Activated naive CD4-positive, alpha-beta T cell treated with anti-CD3 and anti-CD28 coated beads, Interleukin-2, amount 50 U/mL, for 16 hours (primary cell): ENCODE measurements around the gene VGF.
"Not testable (repeated sequence)": the region's sequence is repeated elsewhere in the genome, so short reads cannot be mapped to it uniquely, and the experiment has no call there.

Source experiments
- DNase-seq: peaks from one replicate; pipeline ENCODE4 v3.0.0-alpha.2; 2020

VGF gene

GRCh38 chr7:101134399-101134980, 30.9 kb downstream of the VGF start:
- DNase-seq = no peak

- DNase-seq = no peak
Observed at GRCh38 chr7:101133621-101134398, 31.6 kb downstream of the VGF start.

GRCh38 chr7:101132626-101133600, 32.5 kb downstream of the VGF start:
- DNase-seq = not testable (repeated sequence)

GRCh38 chr7:101129603-101130117, 35.7 kb downstream of the VGF start:
- DNase-seq = no peak

- DNase-seq = no peak
Observed at GRCh38 chr7:101128040-101128834, 37.1 kb downstream of the VGF start.

- DNase-seq = no peak
Observed at GRCh38 chr7:101127460-101128039, 37.8 kb downstream of the VGF start.

- no peak for DNase-seq
Observed at GRCh38 chr7:101126651-101127459, 38.5 kb downstream of the VGF start, which contains the start of gene SERPINE1. Gene SERPINE1, plus strand, starts transcription at chr7:101127104. Its CDS starts 1,290 bp downstream, at chr7:101128394.

GRCh38 chr7:101125989-101126650, 39.2 kb downstream of the VGF start:
- DNase-seq = no peak

- DNase-seq = no peak
Observed at GRCh38 chr7:101124376-101125056, 40.9 kb downstream of the VGF start.

GRCh38 chr7:101123703-101124068, 41.7 kb downstream of the VGF start:
- no peak for DNase-seq

GRCh38 chr7:101122933-101123702, 42.3 kb downstream of the VGF start:
- DNase-seq = no peak

- no peak for DNase-seq
Observed at GRCh38 chr7:101121991-101122932, 43.1 kb downstream of the VGF start.

- not testable (repeated sequence) for DNase-seq
Observed at GRCh38 chr7:101121631-101121990, 43.8 kb downstream of the VGF start.

- DNase-seq = no peak
Observed at GRCh38 chr7:101120315-101120714, 45.1 kb downstream of the VGF start.

GRCh38 chr7:101119876-101120275, 45.5 kb downstream of the VGF start:
- DNase-seq = no peak

- DNase-seq = no peak
Observed at GRCh38 chr7:101118856-101119255, 46.5 kb downstream of the VGF start.

GRCh38 chr7:101116898-101117297, 48.5 kb downstream of the VGF start:
- DNase-seq = no peak

- no peak for DNase-seq
Observed at GRCh38 chr7:101115215-101115614, 50.2 kb downstream of the VGF start.
